GM12864 (cell line): ENCODE data around the gene CCDC60.
A peak's percentile ranks its signal among the peaks of the same experiment; 100 is the strongest.

Experiments
- DNase-seq: peaks from one replicate; pipeline ENCODE4 v3.0.0-alpha.2; 2011; ENCODE audit warnings: low read depth
- H3K4me3 ChIP-seq: 2 replicates; pipeline ENCODE4 v1.5.1; 2011; ENCODE audit warnings: mild to moderate bottlenecking, low read depth, low read length, control low read depth
- TF ChIP-seq, protein P1 (sequence below): IDR thresholded peaks from 2 replicates; pipeline ENCODE4 v1.5.1; 2011; ENCODE audit warnings: low read depth, mild to moderate bottlenecking, moderate library complexity, low read length, control low read depth, inconsistent platforms; ENCODE audit errors: missing control alignments

CCDC60 gene

GRCh38 chr12:119373001-119373400 lies 38.5 kb downstream of the CCDC60 start:
- DNase-seq: no peak
- no peak overlapping the region for H3K4me3 ChIP-seq
- TF ChIP-seq, protein P1, sequence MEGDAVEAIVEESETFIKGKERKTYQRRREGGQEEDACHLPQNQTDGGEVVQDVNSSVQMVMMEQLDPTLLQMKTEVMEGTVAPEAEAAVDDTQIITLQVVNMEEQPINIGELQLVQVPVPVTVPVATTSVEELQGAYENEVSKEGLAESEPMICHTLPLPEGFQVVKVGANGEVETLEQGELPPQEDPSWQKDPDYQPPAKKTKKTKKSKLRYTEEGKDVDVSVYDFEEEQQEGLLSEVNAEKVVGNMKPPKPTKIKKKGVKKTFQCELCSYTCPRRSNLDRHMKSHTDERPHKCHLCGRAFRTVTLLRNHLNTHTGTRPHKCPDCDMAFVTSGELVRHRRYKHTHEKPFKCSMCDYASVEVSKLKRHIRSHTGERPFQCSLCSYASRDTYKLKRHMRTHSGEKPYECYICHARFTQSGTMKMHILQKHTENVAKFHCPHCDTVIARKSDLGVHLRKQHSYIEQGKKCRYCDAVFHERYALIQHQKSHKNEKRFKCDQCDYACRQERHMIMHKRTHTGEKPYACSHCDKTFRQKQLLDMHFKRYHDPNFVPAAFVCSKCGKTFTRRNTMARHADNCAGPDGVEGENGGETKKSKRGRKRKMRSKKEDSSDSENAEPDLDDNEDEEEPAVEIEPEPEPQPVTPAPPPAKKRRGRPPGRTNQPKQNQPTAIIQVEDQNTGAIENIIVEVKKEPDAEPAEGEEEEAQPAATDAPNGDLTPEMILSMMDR: no peak

GRCh38 chr12:119373666-119374065 lies 39.1 kb downstream of the CCDC60 start:
- H3K4me3 ChIP-seq: no peak overlapping the region
- TF ChIP-seq, protein P1: no peak
- DNase-seq: no peak

DNA sequence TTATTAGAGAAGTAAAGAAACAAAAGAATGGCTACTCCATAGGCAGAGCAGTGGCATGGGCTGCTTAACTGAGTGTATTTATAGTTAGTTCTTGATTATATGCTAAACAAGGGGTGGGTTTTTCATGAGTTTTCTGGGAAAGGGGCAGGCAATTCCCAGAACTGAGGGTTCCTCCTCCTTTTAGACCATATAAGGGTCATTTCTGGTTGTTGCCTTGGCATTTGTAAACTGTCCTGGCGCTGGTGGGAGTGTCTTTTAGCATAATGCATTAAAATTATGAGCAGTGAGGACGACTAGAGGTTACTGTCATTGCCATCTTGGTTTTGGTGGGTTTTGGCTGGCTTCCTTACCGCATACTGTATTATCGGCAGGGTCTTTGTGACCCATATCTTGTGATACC lies 40.1 kb downstream of the CCDC60 start:
- no peak for DNase-seq
- H3K4me3 ChIP-seq: no peak overlapping the region
- TF ChIP-seq, protein P1: no peak

GRCh38 chr12:119375075-119375882 lies 40.8 kb downstream of the CCDC60 start:
- H3K4me3 ChIP-seq: no peak overlapping the region
- peak; percentile 59 for DNase-seq
- TF ChIP-seq, protein P1: no peak

GRCh38 chr12:119375883-119376190 lies 41.3 kb downstream of the CCDC60 start:
- TF ChIP-seq, protein P1: no peak
- H3K4me3 ChIP-seq: no peak overlapping the region
- no peak for DNase-seq

- DNase-seq: no peak
- TF ChIP-seq, protein P1: no peak
- H3K4me3 ChIP-seq: no peak overlapping the region
These were observed 44.4 kb downstream of the CCDC60 start for GRCh38 chr12:119378903-119379302.
